HG03108 (cell line): ENCODE results near the gene TRIM38.
"Not testable (repeated sequence)": the region's sequence is repeated elsewhere in the genome, so short reads cannot be mapped to it uniquely, and the experiment has no call there.

Source experiments
- ATAC-seq: cut with Tn5 transposase; IDR thresholded peaks from one replicate; pipeline ENCODE4 v1.9.1; 2021; ENCODE audit warnings: moderate library complexity; ENCODE audit not compliant: unreplicated experiment

Gene TRIM38, protein sequence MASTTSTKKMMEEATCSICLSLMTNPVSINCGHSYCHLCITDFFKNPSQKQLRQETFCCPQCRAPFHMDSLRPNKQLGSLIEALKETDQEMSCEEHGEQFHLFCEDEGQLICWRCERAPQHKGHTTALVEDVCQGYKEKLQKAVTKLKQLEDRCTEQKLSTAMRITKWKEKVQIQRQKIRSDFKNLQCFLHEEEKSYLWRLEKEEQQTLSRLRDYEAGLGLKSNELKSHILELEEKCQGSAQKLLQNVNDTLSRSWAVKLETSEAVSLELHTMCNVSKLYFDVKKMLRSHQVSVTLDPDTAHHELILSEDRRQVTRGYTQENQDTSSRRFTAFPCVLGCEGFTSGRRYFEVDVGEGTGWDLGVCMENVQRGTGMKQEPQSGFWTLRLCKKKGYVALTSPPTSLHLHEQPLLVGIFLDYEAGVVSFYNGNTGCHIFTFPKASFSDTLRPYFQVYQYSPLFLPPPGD

DNA sequence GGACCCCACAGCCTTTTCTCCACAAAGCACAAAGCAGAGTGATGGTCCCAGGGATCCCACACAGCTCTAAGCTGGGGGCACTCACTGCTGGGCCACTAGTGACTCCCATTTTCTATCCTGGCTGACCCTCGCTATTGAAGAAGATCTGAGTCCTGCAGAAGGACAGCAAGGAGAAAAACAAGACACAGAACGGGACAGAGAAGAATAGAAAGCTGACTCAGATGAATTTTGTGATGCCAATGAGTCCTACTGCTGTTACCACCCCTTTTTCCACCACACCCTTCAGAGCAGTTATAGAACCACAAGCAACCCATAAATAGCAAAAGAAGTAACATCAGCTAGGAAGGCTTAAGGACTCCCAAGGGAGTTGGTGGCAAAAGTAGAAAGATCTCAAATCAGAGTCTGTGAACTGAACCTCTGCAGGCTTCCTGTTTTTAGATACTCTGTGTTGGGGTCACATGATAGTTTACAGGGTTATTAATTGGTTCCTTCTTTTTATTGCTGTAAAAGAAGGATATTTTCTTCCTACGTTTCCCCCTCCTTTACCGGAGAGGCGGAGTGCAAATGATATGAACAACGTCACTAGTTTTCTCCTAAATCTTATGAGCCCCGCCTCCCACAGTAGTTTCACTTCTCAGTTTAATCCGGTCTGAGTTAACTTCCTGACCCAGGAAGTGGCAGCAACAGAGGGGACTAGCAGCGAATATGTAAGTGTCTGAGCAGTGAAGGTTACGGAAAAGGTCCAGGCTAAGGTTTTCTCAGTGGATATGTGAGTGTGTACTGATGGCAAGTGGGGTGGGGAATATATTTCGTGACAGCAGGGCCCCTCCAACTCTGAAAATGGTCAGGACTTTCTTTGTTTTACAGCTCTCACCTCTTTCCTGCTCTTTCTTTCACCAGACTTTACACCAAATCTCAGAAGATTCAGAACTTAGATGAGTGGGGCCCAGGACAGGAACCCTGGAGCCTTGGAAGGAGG is at the start of gene TRIM38:
TRIM38 (plus strand) TSS at position 654 of the 979 bp plus-strand sequence. CDS start 3,721 bp downstream, outside the sequence.
- ATAC-seq: peak; percentile 73

DNA sequence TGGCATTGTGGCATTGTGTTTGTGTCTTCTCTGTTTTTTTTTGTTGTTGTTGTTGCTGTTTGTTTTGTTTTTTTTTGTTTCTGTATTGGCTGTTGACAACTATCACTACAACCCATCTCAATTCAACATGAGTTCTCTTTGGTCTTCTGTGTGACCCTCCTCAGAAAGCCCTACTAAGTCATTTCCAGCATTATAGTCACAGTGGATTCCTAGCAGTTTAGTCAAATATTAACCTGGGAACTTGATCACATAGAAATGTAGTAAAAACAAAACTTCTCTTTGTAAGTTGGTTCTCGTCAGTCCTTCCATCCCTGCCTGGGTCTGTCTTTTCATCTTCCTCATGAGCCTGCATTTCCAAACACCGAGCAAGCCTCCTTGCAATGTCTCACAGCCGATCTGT is 48.9 kb upstream of the TRIM38 start:
- no peak for ATAC-seq

DNA sequence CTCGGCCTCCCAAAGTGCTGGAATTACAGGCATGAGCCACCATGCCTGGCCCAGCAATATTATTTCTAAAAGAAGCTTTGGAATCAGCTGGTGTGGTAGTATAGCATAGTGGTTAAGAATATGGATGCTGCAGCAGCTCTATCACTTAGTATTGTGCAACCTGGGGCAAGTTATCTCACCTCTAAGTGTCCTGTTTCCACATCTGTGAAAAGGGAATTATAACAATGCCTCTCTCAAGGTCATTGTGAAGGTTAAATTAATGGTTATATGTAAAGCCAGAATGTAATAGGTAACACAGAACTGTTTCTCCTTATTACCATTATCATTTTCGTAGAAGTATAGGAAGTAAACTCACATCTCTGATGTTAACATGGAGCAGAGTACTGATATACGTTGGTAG is 46.3 kb upstream of the TRIM38 start:
- ATAC-seq: no peak

DNA sequence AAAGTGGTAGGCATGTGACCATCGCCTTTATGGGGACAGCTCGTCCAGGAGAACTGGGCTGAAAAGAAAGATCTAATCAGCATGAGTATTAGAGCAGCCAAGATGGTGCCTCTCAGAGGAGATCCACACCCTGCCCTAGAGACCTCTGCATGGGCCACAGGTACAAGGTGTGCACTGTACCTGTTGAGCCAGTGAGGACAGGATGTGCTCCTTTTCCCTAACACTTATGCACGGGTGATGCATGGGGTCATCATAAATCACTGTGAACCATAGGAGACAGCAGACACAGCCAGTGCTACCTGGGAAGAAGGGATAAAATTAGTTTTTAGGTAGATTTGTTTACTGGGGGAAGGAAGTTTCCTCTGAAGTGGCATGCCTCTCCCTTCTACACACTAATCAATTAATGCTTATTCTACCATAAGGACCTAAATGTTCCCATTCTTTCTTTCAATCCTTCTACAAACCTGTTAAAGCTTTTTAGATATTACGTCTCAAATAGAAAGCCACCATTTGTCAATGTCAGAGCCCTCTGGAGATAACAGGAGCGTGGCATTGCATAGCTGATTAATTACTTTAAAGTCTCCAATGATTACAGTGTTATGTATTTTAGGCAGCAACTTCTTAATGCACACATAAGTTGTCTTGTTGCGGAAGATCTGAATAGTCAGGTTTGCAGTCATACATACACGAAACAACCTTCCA is 45.7 kb upstream of the TRIM38 start:
- no peak for ATAC-seq

DNA sequence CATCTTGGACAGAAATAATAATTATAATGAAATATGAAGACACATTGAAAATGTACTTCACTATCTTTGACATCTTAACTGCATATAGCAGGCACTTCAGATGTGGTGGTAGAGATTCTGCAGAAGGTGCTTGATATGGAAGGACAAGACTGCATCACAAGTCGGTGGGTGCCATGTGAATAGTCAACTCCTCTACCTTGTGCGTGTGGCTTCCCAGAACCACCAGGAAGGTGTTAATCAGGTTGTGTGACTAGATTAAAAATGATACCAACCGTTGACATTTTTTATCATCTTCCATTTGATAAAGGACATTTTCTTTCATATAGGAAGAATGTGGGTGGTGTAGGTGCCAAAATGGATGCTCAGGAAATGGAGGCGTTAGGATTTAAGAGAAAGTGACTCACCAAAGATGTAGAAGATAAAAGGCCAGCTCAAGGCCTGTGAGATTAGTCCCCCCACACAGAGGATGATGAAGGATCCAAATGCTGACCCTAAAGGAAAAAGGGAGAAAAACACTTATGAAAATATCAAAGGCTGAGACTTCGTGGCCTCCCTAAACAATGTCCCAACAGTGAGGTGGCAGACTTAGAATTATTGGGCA is 44.4 kb upstream of the TRIM38 start:
- ATAC-seq: no peak

DNA sequence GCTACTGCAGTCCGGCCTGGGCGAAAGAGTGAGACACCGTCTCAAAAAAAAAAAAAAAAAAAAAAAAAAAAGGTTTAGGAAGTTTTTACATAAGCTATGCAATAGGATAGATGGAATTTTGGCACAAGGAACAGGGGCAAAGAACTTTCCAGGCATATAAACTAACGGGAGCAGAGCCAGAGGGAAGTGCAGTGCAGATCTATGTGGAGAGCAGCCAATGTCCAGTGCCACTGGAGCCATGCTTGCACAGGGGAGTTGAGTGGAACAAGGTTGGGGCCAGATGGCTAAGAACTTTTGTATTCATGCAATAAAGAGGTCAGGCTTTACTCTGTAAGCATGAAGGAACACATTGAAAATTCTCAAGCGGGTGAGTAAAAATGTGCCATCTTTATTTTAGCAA is 42.9 kb upstream of the TRIM38 start:
- ATAC-seq: no peak

DNA sequence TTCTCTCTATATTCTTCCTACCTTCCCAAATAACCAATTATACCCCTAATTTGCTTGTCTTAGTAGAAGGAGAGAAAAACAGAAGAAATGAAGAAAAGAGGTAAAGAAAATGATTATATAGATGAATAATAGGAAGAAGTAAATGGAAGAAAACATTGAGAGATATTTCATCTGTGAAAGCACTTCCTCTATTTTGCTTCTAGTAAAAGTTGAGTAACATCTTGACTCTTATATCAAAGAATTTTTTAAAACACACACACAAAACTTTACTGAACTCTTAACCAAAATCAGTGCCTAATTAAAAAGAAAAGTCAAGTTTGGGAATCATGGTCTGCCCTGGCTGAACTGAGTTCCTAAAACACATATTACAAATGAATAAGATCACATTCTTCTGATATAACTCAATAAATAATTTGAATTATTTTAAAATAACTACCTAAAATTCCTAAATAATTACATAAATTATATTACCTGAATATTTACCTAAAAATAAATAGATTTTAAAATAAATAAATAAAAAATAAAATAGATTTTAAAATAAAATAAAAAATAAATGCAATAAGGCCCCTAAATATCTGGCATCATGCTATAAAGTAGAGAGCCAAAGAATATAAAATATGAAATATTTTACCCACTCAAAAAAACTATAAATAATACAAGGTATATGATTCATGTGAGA is 40.9 kb upstream of the TRIM38 start:
- ATAC-seq: no peak

DNA sequence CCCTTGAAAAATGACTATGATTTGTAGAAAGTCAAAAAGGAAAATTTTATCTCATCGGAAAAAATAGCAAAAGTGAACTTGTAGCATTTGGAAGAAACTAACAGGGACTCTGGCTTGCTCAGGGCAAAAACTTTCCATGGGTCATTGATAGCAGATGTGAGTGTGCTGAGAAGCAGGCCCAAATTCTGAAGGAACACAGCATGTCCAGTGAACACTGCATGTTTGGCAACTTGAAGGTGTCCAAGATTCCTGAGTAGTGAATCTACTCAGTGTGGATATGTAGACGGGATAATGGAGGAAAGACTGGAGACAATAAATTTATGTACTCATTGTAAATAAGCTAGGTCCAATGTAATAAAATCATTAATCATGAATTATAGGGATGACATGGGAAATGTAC is 40.3 kb upstream of the TRIM38 start:
- no peak for ATAC-seq

DNA sequence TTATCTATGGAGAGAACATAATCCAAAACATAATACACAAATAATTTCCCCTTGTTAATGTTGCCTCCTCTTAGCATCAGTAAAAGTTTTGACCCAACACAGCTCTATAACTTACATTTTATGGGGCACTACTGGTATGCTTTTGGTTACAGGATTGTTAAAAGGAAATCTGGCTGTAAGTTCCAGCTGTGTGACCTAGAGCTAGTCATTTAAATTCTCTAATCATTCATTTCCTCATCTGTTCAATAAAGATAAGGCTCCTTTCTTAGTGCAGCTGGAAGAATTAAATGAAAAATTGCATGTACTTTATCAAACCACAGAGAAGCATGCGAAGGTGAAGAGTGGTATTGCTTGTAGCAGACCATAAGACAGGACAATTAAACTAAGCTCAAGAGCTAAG is 36.7 kb upstream of the TRIM38 start:
- no peak for ATAC-seq

DNA sequence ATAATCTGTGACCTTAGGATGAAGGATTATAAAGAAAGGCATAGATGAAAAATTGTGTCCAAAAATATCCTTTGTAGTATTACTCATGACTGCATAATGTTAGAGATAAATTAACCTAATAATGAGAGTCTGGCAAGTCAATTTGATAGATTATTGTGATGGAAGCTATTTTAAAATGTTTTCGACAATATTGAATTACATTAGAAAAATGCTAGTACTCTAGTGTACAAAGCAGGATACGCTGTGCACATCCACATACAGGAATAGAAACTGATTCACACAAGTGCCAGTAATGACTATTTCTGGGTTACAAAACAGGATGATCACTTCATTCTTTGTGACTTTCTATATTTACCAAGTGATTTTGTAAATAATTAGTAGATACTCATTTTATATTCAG is 35.4 kb upstream of the TRIM38 start:
- ATAC-seq: no peak

DNA sequence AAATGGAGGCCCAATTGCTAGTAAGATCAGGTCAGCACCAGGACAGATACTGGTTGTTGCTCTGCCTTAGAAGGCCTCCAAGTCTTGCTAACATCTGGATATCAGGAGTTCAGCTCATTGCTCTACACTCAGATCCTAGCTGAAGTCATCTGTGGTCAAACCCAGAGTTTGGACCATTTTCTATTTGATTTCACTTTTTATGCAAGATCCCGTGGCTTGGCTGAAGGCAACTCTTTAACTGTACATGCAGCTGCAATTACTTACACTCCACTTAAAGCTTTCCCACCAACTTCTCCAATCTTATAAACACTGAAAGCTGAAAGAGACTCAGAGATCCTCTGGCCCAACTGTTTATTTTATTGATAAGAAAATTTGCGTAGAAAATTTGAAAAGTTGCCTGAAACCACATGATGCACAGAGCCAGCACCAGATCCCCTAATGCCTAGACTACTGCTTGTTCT is 34.8 kb upstream of the TRIM38 start:
- no peak for ATAC-seq

DNA sequence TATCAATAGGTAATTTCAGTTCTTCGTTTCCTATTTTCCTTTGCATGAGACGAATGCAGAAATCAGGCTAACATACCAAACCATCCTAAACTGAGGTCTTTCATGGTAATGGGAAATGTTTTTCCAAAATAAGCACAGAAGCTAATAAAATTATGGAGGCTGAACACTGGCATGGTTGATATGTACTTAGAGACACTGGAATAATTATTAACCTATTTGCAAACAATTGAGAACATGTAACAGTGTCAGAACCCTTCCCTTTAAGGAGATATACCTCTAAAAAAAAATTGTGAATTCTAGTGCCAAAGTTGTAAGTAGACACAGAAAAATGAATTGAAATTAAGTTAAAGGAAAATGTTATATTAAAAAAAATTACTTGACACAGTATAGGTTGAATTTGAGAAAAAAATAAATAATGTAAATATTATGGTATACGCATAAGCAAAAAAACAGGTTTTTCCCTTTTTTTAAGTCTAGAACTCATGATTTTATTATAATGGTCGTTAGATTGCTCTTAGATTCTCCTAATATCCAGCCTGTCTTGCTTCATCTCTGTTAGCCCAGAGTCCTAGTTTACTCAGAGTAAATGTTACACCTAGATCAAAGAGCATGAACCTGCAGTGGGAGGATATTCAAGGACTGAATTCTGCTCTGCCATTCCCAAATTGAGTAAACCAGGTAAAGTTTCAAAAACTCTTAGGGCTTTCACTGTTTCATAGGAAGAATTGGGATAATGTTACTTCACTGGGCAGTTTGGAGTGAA is 33.9 kb upstream of the TRIM38 start:
- no peak for ATAC-seq

DNA sequence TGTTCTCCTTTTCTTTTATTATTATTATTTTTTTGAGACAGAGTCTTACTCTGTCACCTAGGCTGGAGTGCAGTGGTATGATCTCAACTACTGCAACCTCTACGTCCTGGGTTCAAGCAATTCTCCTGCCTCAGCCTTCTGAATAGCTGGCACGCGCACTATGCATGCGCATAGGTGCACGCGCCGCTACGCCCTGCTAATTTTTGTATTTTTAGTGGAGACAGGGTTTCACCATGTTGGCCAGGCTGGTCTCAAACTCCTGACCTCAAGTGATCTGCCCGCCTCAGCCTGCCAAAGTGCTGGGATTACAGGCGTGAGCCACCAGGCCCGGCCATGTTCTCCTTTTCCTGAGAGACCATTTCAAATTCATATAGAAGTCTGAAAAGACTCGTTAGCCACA is 32.8 kb upstream of the TRIM38 start:
- ATAC-seq: not testable (repeated sequence)

DNA sequence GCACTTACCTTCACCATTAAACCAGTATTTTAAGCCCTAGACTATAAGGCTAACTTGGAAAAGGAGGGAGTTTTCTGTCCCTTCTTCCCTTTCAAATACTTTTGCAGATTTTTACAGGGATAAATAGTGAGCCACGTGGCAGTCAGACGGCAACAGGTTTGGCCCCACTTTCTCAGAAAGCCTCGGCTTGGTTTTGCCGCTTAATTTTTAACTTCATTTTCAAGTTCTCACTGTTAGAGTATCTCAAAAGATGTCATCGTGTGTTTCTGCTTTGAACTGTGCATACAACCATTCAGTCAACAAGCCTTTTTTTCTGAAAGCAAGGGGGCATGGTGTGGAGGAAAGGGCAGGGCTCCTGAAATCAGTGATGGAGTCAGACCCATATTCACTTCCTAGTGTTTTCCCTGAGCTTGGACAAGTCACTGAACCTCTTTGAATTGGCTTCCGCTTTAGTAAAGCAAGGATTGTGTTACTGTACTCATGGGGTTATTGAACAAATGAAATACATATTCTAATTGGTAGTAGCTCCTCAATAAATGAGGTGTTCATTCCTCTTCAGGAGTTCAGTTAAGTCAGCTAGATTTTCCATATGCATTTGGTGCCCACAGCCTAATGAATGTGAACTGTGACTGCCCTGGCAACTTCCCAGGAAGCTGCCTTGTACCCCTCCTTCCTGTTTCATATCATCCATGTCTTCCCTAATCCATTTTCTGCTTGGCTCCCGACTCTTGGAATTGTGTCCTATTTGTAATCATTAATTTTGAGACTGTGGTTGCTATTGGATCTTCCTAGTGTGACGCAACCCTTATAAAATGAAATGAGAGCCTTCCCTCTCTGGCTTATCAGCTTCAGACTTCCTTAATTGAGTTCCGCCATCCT is 31.8 kb upstream of the TRIM38 start, which contains the start of gene SLC17A2:
SLC17A2 (minus strand) TSS at position 160 of the 879 bp plus-strand sequence. CDS start 4,895 bp downstream, outside the sequence.
- no peak for ATAC-seq

DNA sequence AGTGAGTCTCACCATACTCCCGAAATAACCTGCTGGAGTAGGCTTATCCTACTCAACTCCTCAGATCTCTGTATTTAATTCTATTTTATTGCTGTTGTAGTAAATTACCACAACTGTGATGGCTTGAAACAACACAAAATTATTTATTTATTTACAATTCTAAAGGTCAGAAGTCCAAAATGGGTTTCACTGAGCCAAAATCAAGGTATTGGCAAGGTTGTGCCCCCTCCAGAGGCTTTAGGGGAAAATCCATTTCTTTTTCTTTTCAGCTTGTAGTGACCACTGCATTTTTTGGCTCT is 31.2 kb upstream of the TRIM38 start:
- ATAC-seq: no peak

DNA sequence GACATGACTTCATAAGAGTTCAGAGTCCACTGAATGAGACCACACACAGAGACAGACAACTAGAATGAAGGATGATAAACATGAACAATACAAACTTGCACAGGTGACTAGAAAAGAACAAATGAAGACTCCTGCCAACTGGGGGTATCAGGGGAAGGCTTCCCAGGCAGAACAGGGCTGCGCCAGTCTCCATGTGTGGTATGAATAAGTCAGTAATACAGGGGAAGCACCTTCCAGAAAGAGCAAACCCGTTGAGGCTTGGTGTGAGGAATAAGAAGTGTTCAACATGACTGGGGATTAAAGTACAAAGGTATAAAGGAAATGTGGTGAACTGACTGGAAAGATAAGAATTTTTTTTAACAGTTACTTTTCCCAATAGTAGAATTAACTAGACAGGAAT is 28.4 kb upstream of the TRIM38 start:
- no peak for ATAC-seq

DNA sequence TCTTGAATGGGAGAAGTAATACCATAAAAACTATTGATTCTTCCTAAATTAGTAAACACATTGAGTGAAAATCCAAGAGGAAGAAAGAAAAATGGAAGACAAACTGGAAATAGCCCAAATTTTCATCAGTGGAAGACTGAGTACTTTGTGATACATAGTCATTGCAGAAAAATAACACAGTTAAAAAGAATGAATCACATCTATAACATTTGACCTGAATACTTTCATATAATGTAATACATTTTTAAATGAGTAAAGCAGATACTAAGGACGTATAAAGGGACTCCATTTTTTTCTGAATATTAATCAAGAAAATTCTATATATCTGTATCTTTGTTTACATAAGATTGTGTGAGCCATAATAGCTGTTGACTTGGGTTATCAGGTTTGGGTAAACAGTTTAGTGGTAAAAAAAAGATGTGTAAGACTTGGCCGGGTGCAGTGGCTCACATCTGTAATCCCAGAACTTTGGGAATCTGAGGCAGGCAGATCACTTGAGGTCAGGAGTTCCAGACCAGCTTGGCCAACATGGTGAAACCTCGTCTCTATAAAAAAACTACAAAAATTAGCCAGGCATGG is 27.8 kb upstream of the TRIM38 start:
- no peak for ATAC-seq

DNA sequence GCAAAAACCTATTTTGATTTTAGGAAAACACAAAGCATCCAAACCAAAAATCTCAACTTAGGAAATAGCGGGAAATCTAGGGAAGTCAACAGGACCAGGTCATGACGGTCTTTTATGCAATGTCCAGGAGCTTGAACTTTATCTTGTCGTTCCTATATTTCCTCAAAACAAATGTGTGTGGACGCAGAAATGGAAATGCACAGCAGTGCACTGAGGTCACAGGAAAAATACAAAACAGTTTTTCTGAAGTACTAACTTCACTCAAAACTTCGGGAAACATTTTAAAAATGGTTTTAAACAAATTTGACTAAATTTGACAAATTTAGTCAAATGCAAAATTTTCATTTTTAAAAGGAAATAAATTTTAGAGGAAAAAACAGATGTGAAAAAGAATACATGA is 26.6 kb upstream of the TRIM38 start:
- no peak for ATAC-seq
